EL (cell line): ENCODE results near the gene CFAP410.
A peak's percentile ranks its signal among the peaks of the same experiment; 100 is the strongest.

Source experiments
- DNase-seq: peaks from one replicate; pipeline ENCODE4 v3.0.0-alpha.2; 2016

Gene CFAP410

DNA sequence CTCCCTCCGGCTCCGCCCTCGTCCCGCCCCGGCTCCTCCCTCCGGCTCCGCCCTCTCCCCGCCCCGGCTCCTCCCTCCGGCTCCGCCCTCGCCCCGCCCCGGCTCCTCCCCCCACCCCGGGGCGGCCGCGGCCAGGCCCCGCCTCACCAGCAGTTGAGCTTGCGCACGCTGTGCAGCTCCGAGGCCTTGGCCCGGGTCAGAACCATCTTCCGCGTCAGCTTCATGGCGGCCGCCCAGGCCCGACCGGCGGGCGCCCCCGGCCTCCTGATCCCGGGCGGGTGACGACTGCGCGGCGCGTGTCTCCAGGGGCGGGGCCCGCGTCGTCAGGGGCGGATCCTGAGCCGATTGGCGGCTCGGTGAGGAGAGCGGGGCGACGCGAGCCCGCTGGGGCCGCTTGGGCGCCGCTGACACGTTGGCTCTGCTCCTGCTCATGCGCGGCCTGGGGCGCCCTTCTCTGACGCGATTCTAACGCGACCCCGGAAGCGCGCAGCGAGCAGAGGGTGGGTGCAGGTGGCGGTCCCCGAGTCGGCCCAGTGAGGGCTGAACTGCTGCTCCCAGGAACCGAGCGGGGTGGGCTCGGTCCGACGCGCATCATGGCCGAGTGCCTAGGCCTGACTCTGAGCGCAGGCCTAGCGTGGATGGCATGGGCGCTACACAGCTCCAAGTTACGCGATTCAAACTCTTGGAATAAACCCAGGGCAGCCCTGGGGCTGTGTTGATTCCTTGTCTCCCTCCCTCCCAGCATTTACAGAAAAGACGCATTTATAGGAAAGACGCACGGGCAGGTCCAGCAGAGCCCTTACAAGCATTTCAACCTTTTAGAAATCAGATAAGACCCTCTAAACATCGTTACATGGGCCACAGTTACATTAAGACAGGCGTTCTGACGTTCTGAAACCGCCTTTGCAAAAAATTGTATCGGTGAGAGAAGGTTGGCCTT is at the start of gene CFAP410:
Gene CFAP410 (minus strand): TSS at position 420 of the 940 bp plus-strand sequence. CDS start 196 bp downstream, at position 224.
- DNase-seq, result peak; percentile 94

- DNase-seq, result no peak
Observed at GRCh38 chr21:44384968-44385367, 45.8 kb upstream of the CFAP410 start.

DNA sequence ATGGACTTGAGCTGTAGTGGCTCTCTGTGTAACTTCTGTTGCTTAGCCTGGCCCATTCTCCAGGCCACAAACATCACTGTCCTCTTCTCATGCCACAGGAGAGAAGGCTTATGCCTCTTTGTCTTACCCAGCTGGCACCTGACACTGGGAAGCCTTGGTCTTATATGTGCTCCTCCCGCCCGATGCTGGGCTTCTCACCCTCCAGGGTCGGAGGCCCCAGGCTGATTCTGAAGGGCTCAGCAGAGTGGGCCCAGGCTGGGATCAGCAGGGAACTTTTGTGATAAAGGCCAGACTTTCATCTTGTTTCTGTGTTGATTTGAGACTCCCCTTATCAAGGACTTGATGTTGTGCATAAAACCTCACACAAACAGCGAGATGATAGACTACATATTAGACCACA is 44.0 kb upstream of the CFAP410 start:
- no peak for DNase-seq

- DNase-seq, result no peak
Observed at GRCh38 chr21:44382536-44382935, 43.3 kb upstream of the CFAP410 start.

- no peak for DNase-seq
Observed at GRCh38 chr21:44381874-44382273, 42.7 kb upstream of the CFAP410 start.

DNA sequence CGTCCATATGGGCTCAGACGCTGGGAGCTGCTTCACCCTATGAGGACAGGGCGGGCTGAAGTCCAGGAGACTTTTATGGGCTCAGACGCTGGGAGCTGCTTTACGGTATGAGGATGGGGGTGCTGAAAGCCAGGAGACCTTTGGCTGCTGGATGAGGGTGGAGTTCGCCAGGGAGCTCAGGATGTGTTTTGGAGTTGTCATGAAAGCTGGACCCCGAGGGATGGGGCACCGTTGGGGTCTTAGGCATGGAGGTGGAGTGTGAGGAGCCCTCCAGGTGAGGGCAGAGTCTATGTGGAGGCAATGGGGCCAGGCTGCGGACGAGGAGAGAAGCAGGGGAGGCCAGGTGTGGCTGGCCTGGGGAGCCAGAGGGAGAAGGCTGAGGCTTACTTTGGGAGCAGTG is 41.7 kb upstream of the CFAP410 start:
- DNase-seq, result no peak

- DNase-seq, result no peak
Observed at GRCh38 chr21:44379991-44380865, 41.0 kb upstream of the CFAP410 start.

DNA sequence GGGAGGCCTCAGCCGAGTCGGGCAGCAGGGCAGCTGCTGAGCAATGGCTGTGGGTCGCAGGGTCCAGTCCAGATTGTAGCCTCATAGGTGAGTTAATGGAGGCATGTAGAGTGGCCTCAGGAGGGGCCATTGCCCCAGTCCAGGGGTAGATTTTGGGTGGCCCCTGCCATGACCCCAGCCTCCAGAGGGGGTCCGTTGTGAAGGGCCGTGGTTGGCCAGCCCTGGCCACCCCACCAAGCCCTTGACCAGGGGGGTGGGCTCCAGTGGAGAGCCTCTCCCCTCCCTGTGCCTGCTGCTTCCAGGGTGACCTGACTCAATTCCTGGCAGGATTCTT is 40.3 kb upstream of the CFAP410 start:
- DNase-seq, result no peak

DNA sequence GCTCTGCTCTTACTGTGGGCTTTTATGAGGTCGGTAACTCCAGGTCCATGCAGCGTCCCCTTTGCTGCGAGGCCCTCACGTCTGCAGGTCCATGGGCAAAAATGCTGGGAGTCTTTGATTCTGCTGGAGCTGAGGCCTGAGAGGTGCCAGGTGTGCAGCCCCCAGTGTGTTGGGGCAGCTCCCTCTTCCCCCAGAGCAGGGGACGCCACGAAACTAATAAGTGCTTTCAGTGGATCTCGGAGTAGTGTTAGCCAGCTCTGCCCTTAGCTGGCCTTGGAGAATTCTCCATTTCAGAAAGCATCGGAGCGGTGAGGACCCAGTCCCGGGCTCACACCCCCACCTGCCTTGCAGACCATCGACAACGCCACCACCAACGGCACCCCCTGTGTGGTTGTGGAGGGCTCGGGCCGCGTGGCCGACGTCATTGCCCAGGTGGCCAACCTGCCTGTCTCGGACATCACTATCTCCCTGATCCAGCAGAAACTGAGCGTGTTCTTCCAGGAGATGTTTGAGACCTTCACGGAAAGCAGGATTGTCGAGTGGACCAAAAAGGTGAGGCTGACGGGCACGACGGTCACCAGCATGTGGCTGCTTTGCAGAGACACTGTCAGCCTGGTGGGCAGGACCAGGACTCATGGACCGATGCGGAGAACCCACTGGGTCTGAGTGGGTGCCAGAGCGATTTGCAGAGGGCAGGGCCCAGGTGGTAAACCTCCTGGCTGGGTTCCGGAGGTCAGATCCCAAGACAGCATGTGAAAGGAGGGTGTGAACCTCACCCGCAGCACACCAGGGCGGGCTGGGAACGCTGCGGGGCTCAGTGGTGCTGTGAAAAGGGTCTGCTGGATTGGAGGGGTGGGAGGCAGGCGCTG is 39.7 kb upstream of the CFAP410 start:
- DNase-seq, result no peak

- DNase-seq, result no peak
Observed at GRCh38 chr21:44377922-44378645, 38.9 kb upstream of the CFAP410 start.

DNA sequence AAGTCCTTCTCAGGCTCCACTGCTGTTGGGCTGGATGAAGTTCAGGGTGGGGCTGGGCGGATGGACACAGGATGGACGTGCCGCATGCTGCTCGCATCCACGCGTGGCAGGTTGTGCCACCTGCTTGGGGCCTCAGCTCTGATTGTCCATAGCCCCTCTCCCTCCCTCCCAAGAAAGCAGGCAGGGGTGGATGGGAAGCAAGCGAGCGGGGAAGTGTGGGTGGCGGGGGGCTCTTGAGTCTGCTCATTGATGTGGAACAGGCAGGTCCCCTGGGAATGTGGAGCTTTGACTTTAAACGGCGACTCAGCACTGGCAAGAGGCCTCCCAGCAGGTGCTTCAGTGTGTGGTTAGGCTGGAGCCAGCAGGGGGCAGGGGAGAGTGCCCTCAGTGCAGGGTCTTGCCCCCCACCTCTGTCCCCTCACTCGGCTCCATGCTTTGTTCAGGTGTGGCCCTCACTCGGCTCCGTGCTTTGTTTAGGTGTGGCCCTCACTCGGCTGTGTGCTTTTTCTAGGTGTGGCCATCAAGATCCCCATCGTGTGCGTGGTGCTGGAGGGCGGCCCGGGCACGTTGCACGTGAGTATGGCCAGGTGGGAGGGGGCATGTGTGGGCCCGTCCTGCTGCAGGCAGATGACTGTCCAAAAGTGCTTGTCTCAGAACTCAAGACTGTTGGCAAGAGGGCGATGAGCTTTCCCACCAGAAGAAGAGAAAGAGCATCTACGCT is 38.2 kb upstream of the CFAP410 start:
- DNase-seq, result no peak

- DNase-seq, result no peak
Observed at GRCh38 chr21:44376606-44377005, 37.4 kb upstream of the CFAP410 start.

DNA sequence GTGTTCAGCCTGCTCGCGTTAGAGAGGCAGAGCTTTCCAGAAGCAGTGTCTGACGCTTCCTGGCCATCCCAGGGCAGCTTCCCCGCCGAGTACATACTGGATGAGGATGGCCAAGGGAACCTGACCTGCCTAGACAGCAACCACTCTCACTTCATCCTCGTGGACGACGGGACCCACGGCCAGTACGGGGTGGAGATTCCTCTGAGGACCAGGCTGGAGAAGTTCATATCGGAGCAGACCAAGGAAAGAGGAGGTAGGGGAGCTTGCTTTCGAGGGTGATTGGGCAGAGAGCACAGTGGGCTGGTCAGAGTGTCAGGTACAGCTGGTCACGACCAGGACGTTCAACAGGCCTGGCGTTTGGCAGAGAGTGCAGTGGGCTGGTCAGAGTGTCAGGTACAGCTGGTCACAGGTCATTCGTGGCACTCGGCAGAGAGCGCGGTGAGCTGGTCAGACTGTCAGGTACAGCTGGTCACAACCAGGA is 36.6 kb upstream of the CFAP410 start:
- no peak for DNase-seq

DNA sequence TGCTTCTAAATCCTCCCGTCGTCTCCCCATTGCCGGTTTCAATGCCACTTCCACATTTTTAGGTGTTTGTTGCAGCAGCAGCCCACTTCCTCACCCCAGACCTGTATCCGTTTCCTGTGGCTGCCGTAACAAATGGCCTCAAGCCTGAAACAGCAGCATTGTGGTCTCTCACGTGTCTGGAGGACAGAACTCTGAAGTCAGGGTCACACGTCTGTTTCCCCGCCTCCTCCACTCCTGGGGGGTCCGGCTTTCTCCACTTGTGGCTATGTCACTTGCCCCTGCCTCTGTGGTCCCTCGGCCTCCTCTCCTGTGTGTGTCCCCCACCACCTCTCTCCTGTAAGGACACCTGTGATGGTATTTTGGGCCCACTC is 36.1 kb upstream of the CFAP410 start:
- DNase-seq, result no peak

- no peak for DNase-seq
Observed at GRCh38 chr21:44374601-44375280, 35.6 kb upstream of the CFAP410 start.

DNA sequence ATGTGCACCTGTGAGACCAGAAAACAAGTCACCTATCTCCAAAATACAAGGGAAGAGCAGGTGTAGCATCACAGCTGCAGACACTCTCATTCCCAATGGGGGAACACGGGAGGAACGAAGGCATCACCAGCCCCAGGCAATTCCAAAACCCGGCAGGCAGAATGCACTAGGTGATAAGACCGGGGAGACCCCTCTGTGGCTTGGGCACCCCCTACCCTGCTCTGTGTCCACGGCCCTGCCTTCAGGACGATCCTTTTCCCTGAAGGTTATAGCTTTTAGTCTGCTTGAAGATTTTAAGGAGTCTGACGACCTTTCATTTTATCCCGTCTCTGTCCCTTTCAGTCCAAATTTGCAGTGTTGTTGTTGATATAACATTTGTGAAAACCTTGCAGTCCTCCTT is 33.4 kb upstream of the CFAP410 start:
- no peak for DNase-seq

- DNase-seq, result no peak
Observed at GRCh38 chr21:44371596-44371995, 32.4 kb upstream of the CFAP410 start.

DNA sequence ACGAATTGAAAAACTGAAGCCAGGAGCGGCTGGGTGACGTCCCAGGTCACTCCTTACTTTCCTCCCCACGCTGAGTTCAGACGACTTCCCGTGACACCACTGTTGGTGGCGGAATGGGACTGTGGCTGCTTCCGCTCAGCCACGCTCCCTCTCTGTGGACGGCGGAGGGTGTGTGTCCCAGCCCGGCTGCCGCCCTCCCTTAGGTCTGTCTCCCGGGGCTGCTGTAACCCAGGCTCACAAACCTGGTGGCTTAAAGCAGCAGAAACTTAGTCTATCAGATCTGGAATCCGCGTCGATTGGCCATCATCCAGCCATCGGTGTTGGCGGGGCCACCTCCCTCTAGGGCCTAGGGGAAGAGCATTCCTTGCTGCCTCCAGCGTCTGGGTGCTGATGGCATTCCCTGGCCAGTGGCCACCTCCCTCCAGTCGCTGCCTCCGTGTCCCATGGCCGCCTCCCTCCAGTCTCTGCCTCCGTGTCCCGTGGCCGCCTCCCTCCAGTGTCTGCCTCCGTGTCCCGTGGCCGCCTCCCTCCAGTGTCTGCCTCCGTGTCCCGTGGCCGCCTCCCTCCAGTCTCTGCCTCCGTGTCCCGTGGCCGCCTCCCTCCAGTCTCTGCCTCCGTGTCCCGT is 31.7 kb upstream of the CFAP410 start:
- DNase-seq, result no peak

DNA sequence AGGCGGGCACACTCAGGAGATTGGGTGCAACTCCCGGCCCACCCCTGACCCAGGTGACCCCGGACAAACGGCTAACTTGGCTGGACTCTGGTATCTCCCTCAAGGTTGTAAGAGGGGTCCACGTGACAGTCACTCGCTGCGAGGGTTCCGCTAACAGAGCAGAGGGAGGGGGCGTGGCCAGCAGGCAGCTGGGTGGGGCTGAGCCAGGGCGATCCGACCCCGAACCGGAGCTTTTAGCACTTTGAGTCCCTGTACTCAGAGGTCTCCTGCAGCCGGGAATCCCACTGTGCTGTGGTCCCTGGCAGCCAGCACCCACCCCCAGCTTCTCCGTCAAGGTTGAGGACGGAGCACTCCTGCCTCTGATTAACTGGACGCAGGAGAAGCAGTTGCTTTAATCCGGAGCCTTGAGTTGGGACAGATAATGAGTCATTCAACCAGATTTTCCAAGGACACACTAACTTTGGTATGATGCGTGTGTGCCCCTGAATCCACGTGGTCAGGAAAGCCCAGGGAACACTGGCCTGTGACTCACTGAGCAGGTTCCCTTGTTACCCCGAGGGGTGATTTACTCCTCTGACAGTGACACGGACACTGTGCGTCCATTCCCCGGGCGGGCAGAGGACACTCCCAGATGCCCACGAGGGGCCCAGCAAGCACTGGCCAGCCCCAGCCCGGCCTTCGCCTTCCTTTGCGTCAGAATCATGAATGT is 31.0 kb upstream of the CFAP410 start:
- peak; percentile 60 for DNase-seq
